Liver (tissue), 9 donors: ENCODE results near the gene PMP22. TPM values are rescaled to one million over a fixed set of nuclear protein-coding genes. Genes with fewer than 3 reads are reported as not detected.

ENCODE experiments used
- DNase-seq: peaks from one replicate; pipeline ENCODE4 v3.0.0-alpha.2; 2017; ENCODE audit warnings: low spot score
- H3K27ac ChIP-seq, 2 donors: one replicate each; pipeline ENCODE4 v1.7.0; 2013; ENCODE audit warnings: inconsistent platforms in 2 of 2, low read length in 2 of 2, control low read depth in 1 of 2, low read depth in 1 of 2, mild to moderate bottlenecking in 1 of 2
- H3K27me3 ChIP-seq, 4 donors: one replicate each; pipeline versions ENCODE4 v1.6.1 to v1.7.0; 2013; ENCODE audit warnings: low read length in 3 of 4, inconsistent platforms in 1 of 4, mild to moderate bottlenecking in 1 of 4, moderate library complexity in 1 of 4; ENCODE audit not compliant: control insufficient read depth in 4 of 4, insufficient read depth in 4 of 4
- H3K36me3 ChIP-seq, 4 donors: one replicate each; pipeline versions ENCODE4 v1.6.1 to v1.7.0; 2013; ENCODE audit warnings: low read length in 3 of 4, mild to moderate bottlenecking in 3 of 4, low read depth in 1 of 4, moderate library complexity in 1 of 4; ENCODE audit not compliant: control insufficient read depth in 4 of 4, insufficient read depth in 3 of 4
- H3K4me1 ChIP-seq, 4 donors: one replicate each; pipeline versions ENCODE4 v1.6.1 to v1.7.0; 2013; ENCODE audit warnings: low read length in 3 of 4, mild to moderate bottlenecking in 3 of 4, moderate library complexity in 1 of 4; ENCODE audit not compliant: control insufficient read depth in 4 of 4, insufficient read depth in 4 of 4
- H3K4me3 ChIP-seq, 3 donors: one replicate each; pipeline versions ENCODE4 v1.6.1 to v1.7.0; 2013; ENCODE audit warnings: low read length in 3 of 3, control low read depth in 1 of 3, low read depth in 1 of 3, mild to moderate bottlenecking in 1 of 3
- H3K9ac ChIP-seq, 2 donors: one replicate each; pipeline ENCODE4 v1.7.0; 2013; ENCODE audit warnings: low read length in 2 of 2, mild to moderate bottlenecking in 2 of 2, moderate library complexity in 2 of 2, control low read depth in 1 of 2, low read depth in 1 of 2
- H3K9me3 ChIP-seq, 4 donors: one replicate each; pipeline versions ENCODE4 v1.6.1 to v1.7.0; 2013; ENCODE audit warnings: low read length in 3 of 4; ENCODE audit not compliant: control insufficient read depth in 4 of 4
- EGR1 ChIP-seq, 2 donors: IDR thresholded peaks; 2 replicates each; pipeline ENCODE4 v1.6.1; 2016 to 2018; ENCODE audit warnings: antibody characterized with exemption in 2 of 2, low read depth in 2 of 2
- FOXA1 ChIP-seq: IDR thresholded peaks from 2 replicates; pipeline ENCODE4 v1.6.1; 2016; ENCODE audit warnings: antibody characterized with exemption
- FOXA2 ChIP-seq: IDR thresholded peaks from 2 replicates; pipeline ENCODE4 v1.6.1; 2016; ENCODE audit warnings: antibody characterized with exemption
- GABPA ChIP-seq, 2 donors: IDR thresholded peaks in 1 of 2; conservative IDR thresholded peaks in 1 of 2; 2 replicates each; pipeline ENCODE4 v1.6.1; 2016; ENCODE audit warnings: antibody characterized with exemption in 2 of 2, mild to moderate bottlenecking in 1 of 2, moderate library complexity in 1 of 2
- HNF4A ChIP-seq, 2 donors: conservative IDR thresholded peaks; 2 replicates each; pipeline ENCODE4 v1.6.1; 2016; ENCODE audit warnings: antibody characterized with exemption in 2 of 2, mild to moderate bottlenecking in 2 of 2
- HNF4G ChIP-seq: IDR thresholded peaks from 2 replicates; pipeline ENCODE4 v1.6.1; 2016; ENCODE audit warnings: antibody characterized with exemption
- JUND ChIP-seq, 2 donors: IDR thresholded peaks; 2 replicates each; pipeline ENCODE4 v1.6.1; 2016; ENCODE audit warnings: antibody characterized with exemption in 2 of 2
- NR2F2 ChIP-seq: IDR thresholded peaks from 2 replicates; pipeline ENCODE4 v1.6.1; 2016; ENCODE audit warnings: antibody characterized with exemption
- RAD21 ChIP-seq, 2 donors: IDR thresholded peaks; 2 replicates each; pipeline ENCODE4 v1.6.1; 2016; ENCODE audit warnings: antibody characterized with exemption in 2 of 2, mild to moderate bottlenecking in 2 of 2
- RXRA ChIP-seq, 2 donors: IDR thresholded peaks; 2 replicates each; pipeline ENCODE4 v1.6.1; 2017 to 2018; ENCODE audit warnings: antibody characterized with exemption in 2 of 2, mild to moderate bottlenecking in 1 of 2
- SP1 ChIP-seq: IDR thresholded peaks from 2 replicates; pipeline ENCODE4 v1.6.1; 2018; ENCODE audit warnings: antibody characterized with exemption, mild to moderate bottlenecking
- TAF1 ChIP-seq: conservative IDR thresholded peaks from 2 replicates; pipeline ENCODE4 v1.6.1; 2016; ENCODE audit warnings: antibody characterized with exemption, mild to moderate bottlenecking
- YY1 ChIP-seq: IDR thresholded peaks from 2 replicates; pipeline ENCODE4 v1.6.1; 2016; ENCODE audit warnings: antibody characterized with exemption, mild to moderate bottlenecking
- WGBS: extraction: QIAGEN DNeasy Blood & Tissue Kit; methylation state at CpG from one replicate; pipeline ENCODE4 v1.1.7; 2013; 5-methylcytosine and 5-hydroxymethylcytosine counted together
- polyA plus RNA-seq, 2 donors: library from polyadenylated mRNA; stranded (reverse) in 1 of 2; unstranded in 1 of 2; fragments of 200-250 nt in 1 of 2; fragments of >200 nt in 1 of 2; fragmentation: Nextera tagmentation in 1 of 2; extraction: Ambion mirVana in 1 of 2; gene quantifications; one replicate each; pipeline versions ENCODE4 v1.2.1 to v1.2.3, GENCODE V29; 2013 to 2015
- total RNA-seq, 2 donors: library from RNA; depleted of rRNA; stranded (reverse); fragments of >200 nt; gene quantifications; one replicate each; pipeline ENCODE4 v1.2.3, GENCODE V29; 2014
- TF ChIP-seq, protein P1 (sequence below): IDR thresholded peaks from 2 replicates; pipeline ENCODE4 v1.6.1; 2016; ENCODE audit warnings: antibody characterized with exemption
- TF ChIP-seq, protein P2 (sequence below): fragments of 150-350 bp; IDR thresholded peaks from 2 replicates; pipeline ENCODE4 v1.5.1; 2017; ENCODE audit warnings: improper control_type of control experiment, low read depth, low read length; ENCODE audit not compliant: missing input control
- TF ChIP-seq, protein P3 (sequence below): IDR thresholded peaks from 2 replicates; pipeline ENCODE4 v1.6.1; 2016; ENCODE audit warnings: antibody characterized with exemption, mild to moderate bottlenecking
- TF ChIP-seq, protein P4 (sequence below): IDR thresholded peaks from 2 replicates; pipeline ENCODE4 v1.6.1; 2016; ENCODE audit warnings: antibody characterized with exemption
- TF ChIP-seq, protein P5 (sequence below): IDR thresholded peaks from 2 replicates; pipeline ENCODE4 v1.6.1; 2016; ENCODE audit warnings: antibody characterized with exemption
- donor health status: healthy.
- donor health status: healthy.
- donor health status: healthy.
- donor health status: healthy.
- donor health status: healthy.

Gene PMP22
- total RNA-seq (1 to 10 TPM; 3.2 to 6.2 TPM), polyA plus RNA-seq (1 to 10 TPM; 5.2 to 9.1 TPM)

DNA sequence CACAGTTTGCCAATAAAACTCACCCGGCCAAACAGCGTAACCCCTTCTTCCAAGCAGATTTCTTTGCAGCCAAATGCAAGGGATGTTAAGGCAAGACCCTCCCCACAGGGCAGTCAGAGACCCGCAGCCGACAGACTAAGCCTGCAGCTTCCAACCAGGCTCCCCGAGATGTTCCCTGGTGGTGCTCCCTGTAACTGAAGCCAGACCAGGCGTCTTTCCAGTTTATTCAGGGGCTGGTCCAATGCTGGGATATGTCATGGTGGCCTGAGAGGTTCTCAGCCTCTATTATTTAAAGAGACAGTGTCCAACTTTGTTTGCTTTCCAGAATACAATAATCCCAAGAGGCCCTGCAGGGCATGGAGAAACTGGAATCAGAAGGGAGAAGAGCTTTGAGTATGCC, at the start of gene PMP22:
Gene PMP22, minus strand, starts transcription at position 196 of the 400 bp plus-strand sequence. CDS start 4,599 bp downstream, outside the sequence.
- no peak for TF ChIP-seq RXRA (IDR thresholded peaks at IDR 0.05)
- TF ChIP-seq, protein P1, sequence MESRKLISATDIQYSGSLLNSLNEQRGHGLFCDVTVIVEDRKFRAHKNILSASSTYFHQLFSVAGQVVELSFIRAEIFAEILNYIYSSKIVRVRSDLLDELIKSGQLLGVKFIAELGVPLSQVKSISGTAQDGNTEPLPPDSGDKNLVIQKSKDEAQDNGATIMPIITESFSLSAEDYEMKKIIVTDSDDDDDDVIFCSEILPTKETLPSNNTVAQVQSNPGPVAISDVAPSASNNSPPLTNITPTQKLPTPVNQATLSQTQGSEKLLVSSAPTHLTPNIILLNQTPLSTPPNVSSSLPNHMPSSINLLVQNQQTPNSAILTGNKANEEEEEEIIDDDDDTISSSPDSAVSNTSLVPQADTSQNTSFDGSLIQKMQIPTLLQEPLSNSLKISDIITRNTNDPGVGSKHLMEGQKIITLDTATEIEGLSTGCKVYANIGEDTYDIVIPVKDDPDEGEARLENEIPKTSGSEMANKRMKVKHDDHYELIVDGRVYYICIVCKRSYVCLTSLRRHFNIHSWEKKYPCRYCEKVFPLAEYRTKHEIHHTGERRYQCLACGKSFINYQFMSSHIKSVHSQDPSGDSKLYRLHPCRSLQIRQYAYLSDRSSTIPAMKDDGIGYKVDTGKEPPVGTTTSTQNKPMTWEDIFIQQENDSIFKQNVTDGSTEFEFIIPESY: no peak
- Histone ChIP-seq H3K9me3 (no peaks in the 10 kb centered on the region), H3K27ac (no peak within 1 kb of the TSS), H3K27me3 (peaks cover 0 to 10% (median 4%) of the 10 kb centered on the region in 4 donors), H3K36me3 (no peaks in the 10 kb centered on the region), H3K9ac (no peak within 1 kb of the TSS), H3K4me3 (no peak within 1 kb of the TSS), H3K4me1 (peaks cover 0 to 25% (median 9%) of the 10 kb centered on the region in 4 donors)
- WGBS: 74% methylated on average over 6 of the region's 6 CpGs
- DNase-seq: no peak

DNA sequence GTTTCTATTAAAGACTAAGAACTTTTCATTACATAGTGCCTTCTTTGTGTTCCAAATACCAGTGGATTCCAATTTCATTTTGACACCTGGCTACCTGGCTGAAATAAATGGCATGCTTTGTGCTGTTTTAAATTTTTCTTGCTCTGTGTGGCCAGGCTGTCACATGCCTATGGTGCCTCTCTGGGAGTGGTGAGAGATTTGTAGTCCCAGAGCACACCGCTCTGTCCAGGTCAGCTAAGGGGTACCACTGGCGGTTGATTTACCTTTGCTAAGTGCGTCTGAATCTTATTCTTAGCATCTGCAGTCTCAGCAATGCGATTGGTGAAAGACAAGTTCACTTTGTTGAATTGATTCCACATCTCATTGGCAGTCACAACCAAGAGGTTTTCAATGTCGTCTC, 46.9 kb upstream of the PMP22 start:
- H3K9ac ChIP-seq: no peak overlapping the region
- no peaks in the 10 kb centered on the region for H3K4me1 ChIP-seq
- no peak overlapping the region for H3K27ac ChIP-seq
- H3K36me3 ChIP-seq: no peaks in the 10 kb centered on the region
- H3K4me3 ChIP-seq: no peak overlapping the region
- H3K9me3 ChIP-seq: no peaks in the 10 kb centered on the region
- WGBS: 92% methylated on average over 5 of the region's 5 CpGs
- no peak for DNase-seq
- TF ChIP-seq HNF4A (conservative IDR thresholded peaks at IDR 0.05): no peak
- no peak for TF ChIP-seq NR2F2
- no peak for TF ChIP-seq RAD21 (IDR thresholded peaks at IDR 0.05)
- no peak for TF ChIP-seq EGR1 (IDR thresholded peaks at IDR 0.05; ENCODE audit: low read depth in 2 of 2)
- TF ChIP-seq, protein P2, sequence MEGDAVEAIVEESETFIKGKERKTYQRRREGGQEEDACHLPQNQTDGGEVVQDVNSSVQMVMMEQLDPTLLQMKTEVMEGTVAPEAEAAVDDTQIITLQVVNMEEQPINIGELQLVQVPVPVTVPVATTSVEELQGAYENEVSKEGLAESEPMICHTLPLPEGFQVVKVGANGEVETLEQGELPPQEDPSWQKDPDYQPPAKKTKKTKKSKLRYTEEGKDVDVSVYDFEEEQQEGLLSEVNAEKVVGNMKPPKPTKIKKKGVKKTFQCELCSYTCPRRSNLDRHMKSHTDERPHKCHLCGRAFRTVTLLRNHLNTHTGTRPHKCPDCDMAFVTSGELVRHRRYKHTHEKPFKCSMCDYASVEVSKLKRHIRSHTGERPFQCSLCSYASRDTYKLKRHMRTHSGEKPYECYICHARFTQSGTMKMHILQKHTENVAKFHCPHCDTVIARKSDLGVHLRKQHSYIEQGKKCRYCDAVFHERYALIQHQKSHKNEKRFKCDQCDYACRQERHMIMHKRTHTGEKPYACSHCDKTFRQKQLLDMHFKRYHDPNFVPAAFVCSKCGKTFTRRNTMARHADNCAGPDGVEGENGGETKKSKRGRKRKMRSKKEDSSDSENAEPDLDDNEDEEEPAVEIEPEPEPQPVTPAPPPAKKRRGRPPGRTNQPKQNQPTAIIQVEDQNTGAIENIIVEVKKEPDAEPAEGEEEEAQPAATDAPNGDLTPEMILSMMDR: no peak
- TF ChIP-seq YY1: no peak
- TF ChIP-seq TAF1: no peak
- TF ChIP-seq, protein P1: no peak
- TF ChIP-seq JUND (IDR thresholded peaks at IDR 0.05): no peak
- no peak for TF ChIP-seq SP1
- TF ChIP-seq GABPA (IDR thresholded peaks at IDR 0.05 in 1 of 2, conservative IDR thresholded peaks at IDR 0.05 in 1 of 2): no peak
- TF ChIP-seq FOXA2: no peak
- TF ChIP-seq FOXA1: no peak
- H3K27me3 ChIP-seq: no peaks in the 10 kb centered on the region

DNA sequence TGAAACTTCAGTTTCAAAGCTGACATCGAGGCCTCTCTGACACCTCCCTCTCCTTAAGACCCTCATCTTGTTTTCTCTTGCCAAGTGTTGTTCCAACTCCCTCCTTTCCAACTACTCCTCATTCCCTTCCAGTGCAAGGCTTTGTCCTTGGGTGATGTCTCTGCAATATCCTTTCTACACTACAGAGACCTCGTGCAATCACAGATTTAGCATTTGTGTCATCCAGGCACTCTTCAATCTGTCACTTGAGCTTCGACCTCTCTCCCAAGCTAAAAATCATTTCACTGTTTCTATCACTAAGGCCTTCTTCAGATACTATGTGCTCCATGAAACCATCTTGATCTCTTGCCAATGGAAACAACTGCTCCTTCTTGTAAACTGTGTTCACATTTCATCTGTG, 44.7 kb upstream of the PMP22 start:
- Histone ChIP-seq H3K27me3 (no peaks in the 10 kb centered on the region), H3K9me3 (no peaks in the 10 kb centered on the region), H3K36me3 (no peaks in the 10 kb centered on the region), H3K27ac (no peak overlapping the region), H3K9ac (no peak overlapping the region), H3K4me1 (no peaks in the 10 kb centered on the region), H3K4me3 (no peak overlapping the region)
- DNase-seq: no peak
- WGBS: 78% methylated on average over 3 of the region's 3 CpGs
- no peak for TF ChIP-seq SP1
- no peak for TF ChIP-seq JUND (IDR thresholded peaks at IDR 0.05)
- no peak for TF ChIP-seq YY1
- TF ChIP-seq HNF4G: no peak
- TF ChIP-seq, protein P3, sequence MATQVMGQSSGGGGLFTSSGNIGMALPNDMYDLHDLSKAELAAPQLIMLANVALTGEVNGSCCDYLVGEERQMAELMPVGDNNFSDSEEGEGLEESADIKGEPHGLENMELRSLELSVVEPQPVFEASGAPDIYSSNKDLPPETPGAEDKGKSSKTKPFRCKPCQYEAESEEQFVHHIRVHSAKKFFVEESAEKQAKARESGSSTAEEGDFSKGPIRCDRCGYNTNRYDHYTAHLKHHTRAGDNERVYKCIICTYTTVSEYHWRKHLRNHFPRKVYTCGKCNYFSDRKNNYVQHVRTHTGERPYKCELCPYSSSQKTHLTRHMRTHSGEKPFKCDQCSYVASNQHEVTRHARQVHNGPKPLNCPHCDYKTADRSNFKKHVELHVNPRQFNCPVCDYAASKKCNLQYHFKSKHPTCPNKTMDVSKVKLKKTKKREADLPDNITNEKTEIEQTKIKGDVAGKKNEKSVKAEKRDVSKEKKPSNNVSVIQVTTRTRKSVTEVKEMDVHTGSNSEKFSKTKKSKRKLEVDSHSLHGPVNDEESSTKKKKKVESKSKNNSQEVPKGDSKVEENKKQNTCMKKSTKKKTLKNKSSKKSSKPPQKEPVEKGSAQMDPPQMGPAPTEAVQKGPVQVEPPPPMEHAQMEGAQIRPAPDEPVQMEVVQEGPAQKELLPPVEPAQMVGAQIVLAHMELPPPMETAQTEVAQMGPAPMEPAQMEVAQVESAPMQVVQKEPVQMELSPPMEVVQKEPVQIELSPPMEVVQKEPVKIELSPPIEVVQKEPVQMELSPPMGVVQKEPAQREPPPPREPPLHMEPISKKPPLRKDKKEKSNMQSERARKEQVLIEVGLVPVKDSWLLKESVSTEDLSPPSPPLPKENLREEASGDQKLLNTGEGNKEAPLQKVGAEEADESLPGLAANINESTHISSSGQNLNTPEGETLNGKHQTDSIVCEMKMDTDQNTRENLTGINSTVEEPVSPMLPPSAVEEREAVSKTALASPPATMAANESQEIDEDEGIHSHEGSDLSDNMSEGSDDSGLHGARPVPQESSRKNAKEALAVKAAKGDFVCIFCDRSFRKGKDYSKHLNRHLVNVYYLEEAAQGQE: no peak
- no peak for TF ChIP-seq RXRA (IDR thresholded peaks at IDR 0.05)
- TF ChIP-seq, protein P4, sequence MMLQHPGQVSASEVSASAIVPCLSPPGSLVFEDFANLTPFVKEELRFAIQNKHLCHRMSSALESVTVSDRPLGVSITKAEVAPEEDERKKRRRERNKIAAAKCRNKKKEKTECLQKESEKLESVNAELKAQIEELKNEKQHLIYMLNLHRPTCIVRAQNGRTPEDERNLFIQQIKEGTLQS: no peak
- TF ChIP-seq RAD21 (IDR thresholded peaks at IDR 0.05): no peak
- no peak for TF ChIP-seq GABPA (IDR thresholded peaks at IDR 0.05 in 1 of 2, conservative IDR thresholded peaks at IDR 0.05 in 1 of 2)
- TF ChIP-seq, protein P5, sequence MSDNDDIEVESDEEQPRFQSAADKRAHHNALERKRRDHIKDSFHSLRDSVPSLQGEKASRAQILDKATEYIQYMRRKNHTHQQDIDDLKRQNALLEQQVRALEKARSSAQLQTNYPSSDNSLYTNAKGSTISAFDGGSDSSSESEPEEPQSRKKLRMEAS: no peak
- no peak for TF ChIP-seq EGR1 (IDR thresholded peaks at IDR 0.05; ENCODE audit: low read depth in 2 of 2)
- TF ChIP-seq FOXA1: no peak
- TF ChIP-seq FOXA2: no peak
- no peak for TF ChIP-seq HNF4A (conservative IDR thresholded peaks at IDR 0.05)
- TF ChIP-seq NR2F2: no peak
- no peak for TF ChIP-seq TAF1
